HG03342 (cell line): ENCODE measurements around the gene TMEM231.
"Not testable (repeated sequence)": the region's sequence is repeated elsewhere in the genome, so short reads cannot be mapped to it uniquely, and the experiment has no call there.

ENCODE experiments used
- ATAC-seq: cut with Tn5 transposase; IDR thresholded peaks from one replicate; pipeline ENCODE4 v1.9.1; 2021; ENCODE audit warnings: mild to moderate bottlenecking, moderate library complexity; ENCODE audit not compliant: unreplicated experiment

The TMEM231 gene

DNA sequence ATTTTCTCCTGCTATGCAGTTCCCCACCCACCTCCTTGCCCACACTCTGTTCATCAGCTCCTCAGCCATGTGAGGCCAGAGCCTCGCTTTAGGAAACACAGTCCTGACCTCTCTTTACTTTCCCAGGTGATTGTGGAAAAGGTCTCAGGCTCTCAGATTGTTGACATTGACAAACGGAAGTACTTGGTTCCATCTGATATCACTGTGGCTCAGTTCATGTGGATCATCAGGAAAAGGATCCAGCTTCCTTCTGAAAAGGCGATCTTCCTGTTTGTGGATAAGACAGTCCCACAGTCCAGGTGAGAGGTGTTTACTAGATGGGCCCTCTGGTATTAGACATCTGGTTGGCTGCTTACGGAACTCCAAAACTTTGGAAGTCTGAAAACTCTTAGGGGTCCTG, 11.9 kb upstream of the TMEM231 start:
- ATAC-seq: no peak

DNA sequence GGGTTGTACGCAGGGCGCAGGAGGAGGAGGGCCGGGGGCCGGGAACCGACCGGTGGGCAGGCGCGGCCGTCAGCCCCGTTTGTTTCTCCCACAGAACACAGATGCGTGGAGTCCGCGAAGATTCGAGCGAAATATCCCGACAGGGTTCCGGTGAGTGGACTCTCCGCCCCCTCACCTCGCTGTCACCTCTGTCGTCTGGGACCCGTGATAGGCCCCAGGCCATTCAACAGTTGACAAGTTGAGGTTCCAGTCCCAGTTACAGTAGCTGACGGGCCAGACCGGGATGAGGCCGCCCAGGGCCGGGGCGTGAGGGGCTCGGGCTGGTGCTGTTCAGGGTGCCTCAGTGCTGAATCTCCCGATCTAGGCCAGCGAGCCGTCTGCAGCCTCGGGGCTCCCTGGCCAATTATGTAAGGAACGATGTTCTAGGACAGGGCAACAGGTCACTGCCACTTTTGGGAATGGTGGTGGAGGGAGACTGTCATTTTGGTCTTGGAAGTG, 10.8 kb upstream of the TMEM231 start:
- peak; percentile 3 for ATAC-seq

DNA sequence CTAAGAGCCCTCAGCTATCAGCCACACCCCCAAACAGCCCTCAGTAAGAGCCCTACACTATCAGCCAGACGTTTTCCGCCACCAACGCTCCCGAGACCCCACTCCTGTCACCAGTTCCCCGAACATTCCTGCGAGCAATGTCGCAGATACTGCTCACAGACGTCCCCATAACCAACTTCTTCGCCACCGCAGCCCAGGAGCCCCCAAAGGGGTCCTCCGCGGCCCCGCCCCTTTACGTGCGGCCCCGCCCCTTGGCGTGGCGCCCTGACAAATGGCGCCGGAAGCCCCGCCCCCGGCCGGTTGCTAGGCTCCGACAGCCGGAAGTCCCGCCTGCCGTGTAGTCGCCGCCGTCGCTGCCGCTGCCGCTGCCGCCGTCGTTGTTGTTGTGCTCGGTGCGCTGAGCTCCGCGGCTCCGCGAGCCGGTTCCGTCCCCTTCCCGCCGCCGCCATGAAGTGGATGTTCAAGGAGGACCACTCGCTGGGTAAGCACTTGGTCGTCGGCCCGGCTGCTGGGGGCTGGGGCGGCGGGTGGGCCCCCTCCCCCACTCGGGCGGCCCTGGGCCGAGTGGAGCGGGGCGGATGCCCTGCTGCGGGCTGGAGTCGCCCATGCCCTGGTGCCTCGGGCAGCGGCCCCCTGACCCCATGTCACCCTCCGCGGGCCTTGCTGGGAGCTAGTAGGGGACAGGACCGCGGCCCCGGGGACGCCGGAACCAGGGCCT, 10.1 kb upstream of the TMEM231 start, which contains the start of gene GABARAPL2:
GABARAPL2 (plus strand) TSS at position 340 of the 718 bp plus-strand sequence; CDS start at position 448, 108 bp downstream.
- ATAC-seq: peak; percentile 70

DNA sequence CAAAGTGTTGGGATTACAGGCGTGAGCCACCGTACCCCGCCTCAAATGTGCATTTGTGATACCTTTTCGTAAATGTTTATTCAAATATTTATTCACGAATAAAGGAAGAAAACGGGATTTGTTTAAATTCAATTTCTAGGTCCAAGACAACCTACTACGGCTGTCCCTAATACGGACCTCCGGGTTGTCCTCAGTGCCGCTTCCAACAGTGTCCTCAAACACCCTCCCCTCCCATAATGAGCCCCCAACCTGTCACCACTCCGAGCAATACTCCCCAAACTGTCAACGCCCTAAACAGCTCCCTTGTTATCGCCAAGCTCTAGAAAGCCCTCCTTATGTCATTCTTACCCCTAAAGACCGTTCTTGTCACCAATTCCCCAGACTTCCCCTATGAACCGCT, 9.6 kb upstream of the TMEM231 start:
- ATAC-seq: no peak

DNA sequence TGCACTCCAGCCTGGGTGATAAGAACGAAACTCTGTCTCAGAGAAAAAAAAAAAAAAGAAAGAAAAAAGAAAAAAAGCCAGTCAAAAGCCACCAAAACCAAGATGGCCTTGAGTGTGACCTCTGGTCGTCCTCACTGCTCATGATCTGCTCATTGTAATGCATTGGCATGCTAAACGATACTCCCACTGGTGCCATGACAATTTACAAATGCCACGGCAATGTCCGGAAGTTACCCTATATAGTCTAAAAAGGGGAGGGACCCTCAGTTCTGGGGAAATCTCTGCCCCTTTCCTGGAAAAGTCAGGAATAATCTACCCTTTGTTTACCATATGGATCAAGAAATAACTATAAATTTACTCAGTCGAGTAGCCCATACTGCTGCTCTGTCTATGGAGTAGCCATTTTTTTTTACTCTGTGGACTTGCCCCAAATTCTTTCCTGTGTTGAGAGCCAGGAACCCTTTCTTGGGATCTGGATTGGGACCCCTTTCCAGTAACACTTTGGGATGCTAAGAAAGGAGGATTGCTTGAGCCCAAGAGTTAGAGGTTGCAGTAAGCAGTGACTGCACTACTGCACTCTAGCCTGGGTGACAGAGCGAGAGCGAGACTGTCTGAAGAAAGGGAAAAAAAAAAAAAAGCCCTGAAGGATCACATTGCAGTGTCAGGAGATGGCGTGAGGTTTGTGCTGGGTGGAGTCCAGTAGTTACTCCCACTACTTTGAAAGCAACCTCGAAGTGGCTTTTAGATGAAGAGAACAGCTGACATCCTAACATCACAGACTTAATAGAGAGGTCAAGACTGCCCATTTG, 3.7 kb upstream of the TMEM231 start:
- no peak for ATAC-seq

DNA sequence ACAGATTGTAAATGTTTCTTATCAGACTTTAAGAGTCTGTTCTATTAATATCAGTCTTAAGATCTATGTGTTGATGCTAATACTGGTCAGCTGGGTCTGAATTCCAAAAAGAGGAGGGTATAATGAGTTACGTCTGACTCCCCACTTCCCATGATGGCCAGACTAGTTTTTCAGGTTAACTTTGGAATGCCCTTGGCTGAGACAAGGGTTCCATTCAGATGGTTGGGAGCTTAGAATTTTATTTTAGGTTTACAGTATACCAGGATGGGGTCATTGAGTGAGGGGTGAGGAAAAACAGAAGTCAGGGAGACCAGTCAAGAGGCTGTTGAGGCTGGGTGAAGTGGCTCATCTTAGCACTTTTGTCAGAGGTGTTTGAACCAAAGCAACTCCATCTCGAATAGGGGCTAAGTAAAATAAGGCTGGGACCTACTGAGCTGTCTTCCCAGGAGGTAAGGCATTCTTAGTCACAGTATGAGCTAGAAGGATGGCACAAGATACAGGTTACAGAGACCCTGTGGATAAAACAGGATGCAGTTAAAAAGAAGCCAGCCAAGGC, 2.9 kb upstream of the TMEM231 start:
- ATAC-seq: no peak

DNA sequence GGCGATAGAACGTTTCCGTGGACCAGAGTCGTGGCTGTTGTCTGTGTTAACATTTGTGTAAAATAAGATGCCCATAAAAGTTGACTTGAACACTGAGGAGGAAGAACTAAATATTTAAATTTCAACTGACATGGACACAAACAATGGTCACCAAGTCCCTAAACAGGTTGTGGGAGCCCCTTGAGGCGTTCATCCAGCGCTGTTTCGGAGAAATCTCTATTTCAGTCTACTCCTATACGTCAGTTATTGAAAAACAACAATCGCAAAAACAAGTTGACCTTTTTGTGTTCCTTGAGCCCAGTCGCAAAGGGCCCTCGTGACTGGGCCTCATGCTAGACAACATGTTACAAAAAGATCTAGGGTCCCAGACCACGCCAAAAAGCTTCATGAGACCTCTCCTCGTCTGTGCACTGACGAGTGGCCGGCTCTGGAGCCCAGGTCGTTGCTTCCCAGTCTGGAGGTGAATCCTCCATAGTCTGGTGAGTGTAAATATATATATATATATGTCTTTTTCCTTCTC, 439 bp upstream of the TMEM231 start:
- ATAC-seq: no peak

DNA sequence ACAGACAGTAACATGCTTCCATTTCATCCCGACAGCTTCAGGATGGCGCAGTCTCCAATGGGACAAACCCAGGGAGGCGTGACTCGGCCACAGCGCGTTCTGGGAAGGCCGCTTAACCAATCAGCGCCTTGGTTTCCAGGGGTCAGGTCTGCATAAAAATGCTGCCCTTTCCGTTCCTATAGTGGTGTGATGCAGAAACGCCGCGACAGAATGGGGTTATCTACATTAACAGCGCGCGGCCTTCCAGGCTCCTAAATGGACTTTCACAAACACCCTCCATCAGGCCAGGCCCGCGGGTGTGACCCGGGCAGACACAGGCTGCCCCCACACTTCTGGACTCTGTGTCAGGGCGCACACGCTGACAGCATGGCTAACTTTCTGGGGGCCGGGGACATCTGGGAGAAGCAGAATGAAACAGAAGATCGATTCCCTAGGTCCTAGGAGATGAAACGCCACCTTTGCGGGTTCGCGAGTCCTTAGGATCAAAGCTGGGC, 792 bp downstream of the TMEM231 start:
- peak; percentile 27 for ATAC-seq

DNA sequence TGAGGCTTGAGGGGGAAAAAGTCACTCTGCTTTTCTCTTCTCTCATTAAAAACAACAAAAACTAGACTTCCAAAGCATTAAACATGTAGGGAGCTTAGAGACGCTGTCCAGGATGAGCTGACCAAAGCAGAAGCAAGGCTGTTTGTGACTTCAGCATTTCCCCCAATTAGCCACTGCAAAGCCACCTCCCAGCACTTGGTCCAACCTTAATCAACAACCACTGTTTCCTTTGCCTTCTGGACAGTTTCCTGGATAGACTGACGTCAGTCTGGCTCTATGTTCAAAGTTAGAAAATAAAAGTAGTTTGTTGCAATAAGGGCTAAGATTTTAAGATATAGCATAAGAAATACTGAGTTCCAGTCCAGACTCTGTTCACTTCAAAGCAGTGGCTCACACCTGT, 3.1 kb downstream of the TMEM231 start:
- ATAC-seq: no peak

DNA sequence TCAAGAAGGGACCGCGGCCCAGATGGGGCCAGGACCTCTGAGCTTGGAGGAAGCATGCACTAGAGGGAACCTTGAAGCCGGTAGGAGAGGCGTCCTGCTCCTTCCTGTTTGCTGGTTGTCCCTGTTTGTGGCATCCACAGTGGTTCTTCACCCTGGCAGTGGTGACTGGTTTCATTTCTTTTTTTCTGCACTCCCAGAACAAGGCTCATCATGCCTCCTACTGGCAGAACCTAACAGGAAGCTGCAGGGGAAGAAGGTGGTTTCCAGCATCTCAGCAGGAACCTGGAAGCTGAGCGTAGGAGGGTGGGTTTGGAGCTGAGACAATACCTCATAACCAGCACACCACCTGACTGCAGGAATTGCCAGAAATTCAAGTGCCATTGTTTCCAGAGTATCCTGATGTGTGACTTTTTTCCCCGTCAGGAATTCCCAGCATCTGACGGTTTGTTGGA, 5.8 kb downstream of the TMEM231 start:
- ATAC-seq: peak; percentile 88

DNA sequence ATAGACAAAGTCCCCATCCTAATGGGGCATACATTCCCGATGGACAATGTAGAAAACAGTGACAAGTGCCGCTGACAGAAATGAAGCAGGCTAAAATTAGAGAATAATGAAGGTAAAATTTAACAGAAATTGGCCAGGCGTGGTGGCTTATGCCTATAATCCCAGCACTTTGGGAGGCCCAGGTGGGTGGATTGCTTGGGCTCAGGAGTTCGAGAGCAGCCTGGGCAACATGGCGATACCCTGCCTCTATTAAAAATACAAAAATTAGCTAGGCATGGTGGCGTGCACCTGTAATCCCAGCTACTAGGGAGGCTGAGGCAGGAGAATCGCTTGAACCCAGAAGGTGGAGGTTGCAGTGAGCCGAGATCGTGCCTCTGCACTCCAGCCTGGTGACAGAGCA, 7.6 kb downstream of the TMEM231 start:
- not testable (repeated sequence) for ATAC-seq

DNA sequence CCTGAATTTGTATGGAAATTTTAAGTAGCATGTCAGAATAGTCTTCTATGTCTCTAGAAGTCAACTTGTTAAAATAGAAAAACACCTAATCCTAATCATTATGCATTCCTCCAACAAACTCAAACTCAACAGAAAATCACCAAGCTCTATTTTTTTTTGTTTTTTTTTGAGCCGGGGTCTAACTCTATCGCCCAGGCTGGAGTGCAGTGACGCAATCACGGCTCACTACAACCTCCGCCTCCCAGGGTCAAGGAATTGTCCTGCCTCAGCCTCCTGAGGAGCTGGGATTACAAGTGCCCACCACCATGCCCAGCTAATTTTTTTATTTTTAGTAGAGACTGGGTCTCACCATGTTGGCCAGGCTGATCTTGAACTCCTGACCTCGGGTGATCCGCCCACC, 9.8 kb downstream of the TMEM231 start:
- ATAC-seq: no peak

DNA sequence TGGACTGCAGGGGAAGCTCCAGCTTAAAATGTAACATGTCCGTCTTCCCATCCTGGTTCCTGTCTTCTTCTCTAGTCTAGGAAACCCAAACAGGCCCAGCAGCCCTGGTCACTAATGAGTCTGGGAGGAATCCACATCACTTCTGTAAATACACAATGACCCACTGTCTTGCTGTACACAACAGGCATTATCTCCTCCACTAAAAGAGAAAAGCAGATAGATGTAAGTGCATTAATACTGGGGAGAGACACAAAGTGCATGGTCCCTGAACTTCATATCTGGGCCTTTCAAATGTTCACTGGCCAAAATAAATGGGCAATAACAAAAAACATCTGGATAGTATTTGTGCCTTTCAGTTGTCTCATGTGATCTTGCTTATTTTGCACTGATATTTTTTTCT, 10.2 kb downstream of the TMEM231 start:
- not testable (repeated sequence) for ATAC-seq

DNA sequence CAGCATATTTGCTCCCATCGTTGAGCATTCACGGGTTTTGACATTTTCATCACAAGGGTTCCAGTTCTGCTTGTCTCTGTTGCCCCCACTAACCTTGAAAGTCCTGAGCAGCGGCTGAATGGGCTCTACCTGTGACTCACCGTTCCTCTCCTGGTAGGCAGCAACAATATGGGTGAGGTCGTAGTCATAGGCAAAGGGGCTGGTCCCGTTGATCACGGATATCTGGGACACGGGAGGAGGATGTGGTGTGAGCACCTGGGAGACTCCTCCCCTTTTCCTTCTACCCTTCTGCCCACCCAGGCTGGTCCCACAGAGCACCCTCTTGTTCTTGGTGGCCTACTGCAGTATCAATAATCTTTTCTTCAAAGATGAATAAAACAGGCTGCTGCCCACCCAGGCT, 13.6 kb downstream of the TMEM231 start:
- ATAC-seq: not testable (repeated sequence)

DNA sequence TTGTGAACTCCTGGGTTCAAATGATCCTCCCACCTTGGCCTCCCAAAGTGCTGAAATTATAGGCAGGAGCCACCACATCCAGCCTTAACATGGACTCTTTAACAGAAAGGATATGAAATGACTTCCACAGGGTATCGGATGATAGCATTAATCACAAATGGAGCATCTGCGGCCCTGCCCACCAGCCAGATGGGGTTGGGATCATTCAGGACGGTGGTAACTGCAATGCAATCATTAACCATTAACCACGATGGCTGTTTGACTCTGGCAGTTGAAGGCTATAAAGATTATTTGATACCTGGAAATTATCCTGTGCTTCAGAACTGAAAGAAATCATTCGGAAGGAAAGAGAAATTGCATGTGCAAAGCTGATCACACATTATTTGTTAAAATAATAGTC, 14.8 kb downstream of the TMEM231 start:
- ATAC-seq: no peak

DNA sequence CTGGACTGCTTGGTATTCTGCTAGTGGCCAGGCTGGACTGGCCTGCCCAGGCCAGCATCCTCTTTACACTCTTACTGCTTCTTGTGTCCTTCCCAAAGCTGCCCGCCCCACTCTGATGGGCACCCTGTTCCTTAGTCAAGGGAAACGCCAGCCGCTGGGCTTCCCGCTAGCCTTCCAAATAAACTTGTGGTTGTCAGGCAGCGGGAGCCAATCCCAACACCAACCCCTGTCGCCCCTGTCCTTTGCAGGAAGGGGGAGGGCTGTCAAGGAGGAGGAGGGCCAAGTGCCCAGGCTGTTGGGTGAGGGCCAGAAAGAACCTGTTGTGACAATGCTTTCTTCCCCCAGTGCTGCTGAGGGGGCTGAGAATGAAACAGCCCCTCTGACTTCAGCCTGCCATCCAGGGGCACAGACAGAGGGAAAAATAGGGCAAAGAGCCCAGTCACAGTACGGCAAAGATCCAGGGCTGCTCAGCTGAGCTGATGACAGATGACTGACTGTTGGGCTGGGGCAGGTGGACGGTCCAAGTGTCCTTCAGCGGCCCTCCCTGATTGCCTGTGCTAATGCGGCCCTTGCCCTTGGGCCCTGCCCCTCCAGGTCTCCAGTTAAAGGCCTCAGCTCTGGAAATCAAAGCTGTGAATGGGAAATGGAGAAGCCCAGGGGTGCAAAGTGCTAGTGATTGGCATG, 17.0 kb downstream of the TMEM231 start:
- not testable (repeated sequence) for ATAC-seq

DNA sequence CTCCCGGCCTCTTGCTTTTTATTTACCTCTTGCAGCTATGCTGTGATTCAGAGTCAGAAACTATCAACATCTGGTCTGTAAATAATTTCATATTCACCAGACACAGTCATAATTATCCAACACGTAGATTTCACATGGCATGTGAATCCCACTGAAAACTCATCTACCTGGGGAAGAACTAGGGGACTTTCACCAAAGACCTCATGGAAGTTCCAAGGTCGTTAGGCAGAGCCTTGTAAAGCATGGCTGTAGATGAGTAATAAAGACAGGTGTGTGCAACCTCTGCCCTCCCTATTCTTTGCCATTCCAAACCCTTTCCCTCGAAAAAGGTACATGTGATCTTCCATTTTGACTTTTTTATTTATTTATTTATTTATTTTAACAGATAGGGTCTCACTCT, 18.3 kb downstream of the TMEM231 start:
- ATAC-seq: no peak

DNA sequence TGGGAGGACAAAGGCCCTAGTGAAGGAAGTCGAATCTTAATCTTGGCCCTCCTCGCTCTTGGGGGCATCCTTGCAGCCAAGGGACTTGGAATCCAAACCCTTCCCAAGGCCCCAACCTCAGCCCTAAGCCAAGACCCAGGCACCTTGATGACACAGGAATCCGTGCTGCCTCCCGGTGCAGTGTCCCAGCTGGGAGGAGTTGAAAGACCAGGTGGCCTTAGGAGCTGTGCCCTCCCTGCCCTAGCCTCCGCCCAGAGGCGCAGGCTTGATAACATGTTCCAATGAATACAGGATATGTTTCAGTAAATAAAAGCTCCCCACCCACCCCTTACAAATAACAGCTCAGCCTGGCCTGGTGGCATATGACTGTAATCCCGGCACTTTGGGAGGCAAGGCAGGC, 20.2 kb downstream of the TMEM231 start, which contains the start of gene CHST5:
CHST5 (minus strand) TSS at position 208 of the 400 bp plus-strand sequence. CDS start 5,724 bp downstream, outside the sequence.
- no peak for ATAC-seq

DNA sequence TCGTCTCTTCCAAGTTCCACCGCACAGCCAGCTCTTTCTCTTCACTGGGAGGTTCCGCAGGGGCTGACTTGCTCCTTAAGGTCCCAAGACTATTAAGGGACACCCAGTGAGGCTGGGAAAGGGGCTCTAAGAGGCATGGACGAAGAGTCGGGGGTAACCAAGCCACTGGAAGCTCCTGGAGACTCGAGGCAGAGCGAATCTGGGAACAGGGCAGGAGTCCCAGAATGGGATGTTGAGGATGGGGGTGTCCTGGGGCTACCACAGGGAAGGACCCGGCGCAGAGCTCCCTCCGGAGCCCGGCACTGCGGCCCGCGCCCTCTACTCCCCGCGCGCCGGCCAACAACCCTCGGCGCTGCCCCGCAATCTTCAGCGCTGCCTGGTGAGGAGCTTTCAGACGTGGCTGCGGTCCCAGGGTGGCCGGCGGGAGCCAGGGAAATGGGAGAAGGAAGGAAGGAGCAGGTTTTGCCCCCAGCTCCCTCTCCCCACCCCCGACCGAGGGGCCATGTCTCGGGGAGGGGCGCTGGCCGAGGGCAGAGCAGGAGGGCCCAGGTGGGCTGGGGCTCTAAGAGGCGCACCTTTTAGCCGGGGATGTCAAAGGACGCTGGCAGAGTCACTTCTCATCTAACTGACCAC, 20.7 kb downstream of the TMEM231 start:
- ATAC-seq: no peak
